GF-D8 (cell line): ENCODE measurements around the gene SYNGR2.

ENCODE experiments used
- DNase-seq: peaks from one replicate; lab custom pipeline; 2025; lab: John Stamatoyannopoulos, UW

The SYNGR2 gene

GRCh38 chr17:78202666-78203065 is 34.3 kb downstream of the SYNGR2 start:
- DNase-seq, result no peak

GRCh38 chr17:78204387-78205123 is 36.2 kb downstream of the SYNGR2 start:
- no peak for DNase-seq

- no peak for DNase-seq
These were observed 36.9 kb downstream of the SYNGR2 start for GRCh38 chr17:78205124-78205775.

GRCh38 chr17:78206298-78206697 is 37.9 kb downstream of the SYNGR2 start:
- no peak for DNase-seq

GRCh38 chr17:78208486-78208885 is 40.1 kb downstream of the SYNGR2 start:
- DNase-seq, result no peak

GRCh38 chr17:78210111-78210510 is 41.7 kb downstream of the SYNGR2 start:
- no peak for DNase-seq

- DNase-seq, result no peak
These were observed 42.7 kb downstream of the SYNGR2 start for GRCh38 chr17:78211032-78211431.

GRCh38 chr17:78214016-78214705 is 45.8 kb downstream of the SYNGR2 start, which contains the start of gene BIRC5:
Gene BIRC5 (plus strand): TSS chr17:78214253. CDS start chr17:78214317, 64 bp downstream.
- peak; percentile 66 for DNase-seq

GRCh38 chr17:78214706-78215061 is 46.3 kb downstream of the SYNGR2 start:
- DNase-seq, result no peak

- no peak for DNase-seq
These were observed 51.2 kb downstream of the SYNGR2 start for GRCh38 chr17:78219396-78220150.
